ENCODE results near the gene TRIO. TPM values are rescaled to one million over a fixed set of nuclear protein-coding genes. Genes with fewer than 3 reads are reported as not detected.
A peak's percentile ranks its signal among the peaks of the same experiment; 100 is the strongest.

TRIO gene
- total and polyA plus RNA-seq, 2 donors (not counting 1 experiment from before 2014, with no cell fraction given): 134 to 281 TPM

DNA sequence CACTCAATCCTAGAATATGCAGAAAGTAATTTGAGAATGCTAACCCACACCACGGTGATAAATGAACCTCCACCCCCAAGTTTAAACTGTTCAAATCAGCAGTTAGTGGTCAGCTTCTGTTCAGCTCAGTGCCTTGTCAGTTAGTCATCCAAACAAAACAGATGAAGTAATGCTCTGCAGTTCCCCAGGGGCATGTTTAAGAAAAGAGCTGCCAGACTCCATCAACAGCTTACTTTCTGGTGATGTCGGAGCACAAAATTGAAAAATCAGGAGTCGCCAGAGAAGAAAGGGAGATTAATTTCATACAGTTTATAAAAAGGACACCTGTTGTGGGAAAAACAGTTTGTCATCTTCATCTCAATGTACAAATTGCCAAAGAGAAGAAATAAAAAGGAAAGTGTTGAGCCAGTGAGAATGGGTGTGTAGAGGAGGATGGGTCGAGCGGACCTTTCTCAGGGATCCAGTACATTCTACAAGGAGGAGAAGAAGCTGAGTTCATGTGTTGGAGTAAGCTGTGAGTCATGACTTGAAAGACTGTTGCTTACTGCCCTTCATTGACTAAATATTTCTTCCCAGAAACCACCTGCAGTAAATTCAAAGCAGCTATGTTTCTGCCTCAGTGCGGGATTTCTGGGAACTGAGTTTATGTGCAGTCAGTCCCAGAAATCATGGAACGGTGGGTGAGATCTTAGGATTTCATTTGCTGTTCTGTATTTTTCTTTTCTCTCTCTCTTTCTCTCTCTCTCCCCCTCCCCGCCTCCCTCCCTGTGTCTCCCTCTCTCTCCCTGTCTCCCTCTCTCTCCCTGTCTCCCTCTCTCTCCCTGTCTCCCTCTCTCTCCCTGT, 13.7 kb downstream of the TRIO start:
- Histone ChIP-seq H3K4me2 (ENCODE audit: extremely low read depth, insufficient read depth, low read length) (peak overlapping the region; percentile 74), H4K20me1 (ENCODE audit: control insufficient read depth, extremely low read depth, insufficient read depth, low read length) (no peaks in the 10 kb centered on the region), H3K4me1 (ENCODE audit: control insufficient read depth, extremely low read depth, insufficient read depth, low read length) (peaks cover 46% of the 10 kb centered on the region), H3K9ac (ENCODE audit: insufficient read depth, low read length) (peak overlapping the region; percentile 54), H3K4me3 (replicated peaks in 1 of 4; ENCODE audit: control extremely low read depth in 1 of 4, insufficient read depth in 1 of 4, low read depth in 3 of 4, low read length in 4 of 4) (peak overlapping the region; percentile 5 to 65 (median 37)), H3K9me3 (ENCODE audit: control insufficient read depth, insufficient read depth, low read depth, low read length) (no peaks in the 10 kb centered on the region), H3K36me3 (ENCODE audit: control insufficient read depth, insufficient read depth, low read length) (no peaks in the 10 kb centered on the region), H3K27ac (ENCODE audit: insufficient read depth, low read length) (peak overlapping the region; percentile 88), H3K79me2 (ENCODE audit: control insufficient read depth, insufficient read depth, low read length) (peaks cover 92% of the 10 kb centered on the region), H3K27me3 (ENCODE audit: control insufficient read depth, insufficient read depth, low read length) (no peaks in the 10 kb centered on the region), H2AFZ (ENCODE audit: low read length) (no peak overlapping the region)
- TF ChIP-seq, protein P1, sequence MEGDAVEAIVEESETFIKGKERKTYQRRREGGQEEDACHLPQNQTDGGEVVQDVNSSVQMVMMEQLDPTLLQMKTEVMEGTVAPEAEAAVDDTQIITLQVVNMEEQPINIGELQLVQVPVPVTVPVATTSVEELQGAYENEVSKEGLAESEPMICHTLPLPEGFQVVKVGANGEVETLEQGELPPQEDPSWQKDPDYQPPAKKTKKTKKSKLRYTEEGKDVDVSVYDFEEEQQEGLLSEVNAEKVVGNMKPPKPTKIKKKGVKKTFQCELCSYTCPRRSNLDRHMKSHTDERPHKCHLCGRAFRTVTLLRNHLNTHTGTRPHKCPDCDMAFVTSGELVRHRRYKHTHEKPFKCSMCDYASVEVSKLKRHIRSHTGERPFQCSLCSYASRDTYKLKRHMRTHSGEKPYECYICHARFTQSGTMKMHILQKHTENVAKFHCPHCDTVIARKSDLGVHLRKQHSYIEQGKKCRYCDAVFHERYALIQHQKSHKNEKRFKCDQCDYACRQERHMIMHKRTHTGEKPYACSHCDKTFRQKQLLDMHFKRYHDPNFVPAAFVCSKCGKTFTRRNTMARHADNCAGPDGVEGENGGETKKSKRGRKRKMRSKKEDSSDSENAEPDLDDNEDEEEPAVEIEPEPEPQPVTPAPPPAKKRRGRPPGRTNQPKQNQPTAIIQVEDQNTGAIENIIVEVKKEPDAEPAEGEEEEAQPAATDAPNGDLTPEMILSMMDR (conservative IDR thresholded peaks at IDR 0.05 in 1 of 2, IDR thresholded peaks at IDR 0.05 in 1 of 2; ENCODE audit: low read depth in 1 of 2, low read length in 2 of 2): no peak
- TF ChIP-seq EZH2 (IDR thresholded peaks at IDR 0.05; ENCODE audit: low read length, missing control alignments): no peak
- peak; percentile 99 for DNase-seq (ENCODE audit: low read depth in 2 of 2)

DNA sequence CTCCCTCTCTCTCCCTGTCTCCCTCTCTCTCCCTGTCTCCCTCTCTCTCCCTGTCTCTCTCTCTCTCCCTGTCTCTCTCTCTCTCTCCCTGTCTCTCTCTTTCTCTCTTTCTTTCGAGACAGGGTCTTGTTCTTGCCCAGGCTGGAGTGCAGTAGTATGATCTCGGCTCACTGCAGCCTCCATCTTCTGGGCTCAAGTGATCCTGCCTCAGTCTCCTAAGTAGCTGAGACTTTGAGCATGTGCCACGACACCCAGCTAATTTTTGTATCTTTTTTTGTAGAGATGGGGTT, 14.3 kb downstream of the TRIO start:
- peak overlapping the region; percentile 74 for H3K4me2 ChIP-seq (ENCODE audit: extremely low read depth, insufficient read depth, low read length)
- no peak for DNase-seq (ENCODE audit: low read depth in 2 of 2)
- H3K4me1 ChIP-seq (ENCODE audit: control insufficient read depth, extremely low read depth, insufficient read depth, low read length): peaks cover 46% of the 10 kb centered on the region
- no peaks in the 10 kb centered on the region for H3K36me3 ChIP-seq (ENCODE audit: control insufficient read depth, insufficient read depth, low read length)
- no peaks in the 10 kb centered on the region for H4K20me1 ChIP-seq (ENCODE audit: control insufficient read depth, extremely low read depth, insufficient read depth, low read length)
- H3K9ac ChIP-seq (ENCODE audit: insufficient read depth, low read length): peak overlapping the region; percentile 54
- no peaks in the 10 kb centered on the region for H3K27me3 ChIP-seq (ENCODE audit: control insufficient read depth, insufficient read depth, low read length)
- H3K79me2 ChIP-seq (ENCODE audit: control insufficient read depth, insufficient read depth, low read length): peaks cover 93% of the 10 kb centered on the region
- H3K9me3 ChIP-seq (ENCODE audit: control insufficient read depth, insufficient read depth, low read depth, low read length): no peaks in the 10 kb centered on the region
- H3K27ac ChIP-seq (ENCODE audit: insufficient read depth, low read length): peak overlapping the region; percentile 88
- H3K4me3 ChIP-seq (replicated peaks in 1 of 4; ENCODE audit: control extremely low read depth in 1 of 4, insufficient read depth in 1 of 4, low read depth in 3 of 4, low read length in 4 of 4): peak overlapping the region; percentile 1 to 47 (median 16)
- no peak for TF ChIP-seq EZH2 (IDR thresholded peaks at IDR 0.05; ENCODE audit: low read length, missing control alignments)
- TF ChIP-seq, protein P1 (conservative IDR thresholded peaks at IDR 0.05 in 1 of 2, IDR thresholded peaks at IDR 0.05 in 1 of 2; ENCODE audit: low read depth in 1 of 2, low read length in 2 of 2): no peak
- H2AFZ ChIP-seq (ENCODE audit: low read length): no peak overlapping the region

DNA sequence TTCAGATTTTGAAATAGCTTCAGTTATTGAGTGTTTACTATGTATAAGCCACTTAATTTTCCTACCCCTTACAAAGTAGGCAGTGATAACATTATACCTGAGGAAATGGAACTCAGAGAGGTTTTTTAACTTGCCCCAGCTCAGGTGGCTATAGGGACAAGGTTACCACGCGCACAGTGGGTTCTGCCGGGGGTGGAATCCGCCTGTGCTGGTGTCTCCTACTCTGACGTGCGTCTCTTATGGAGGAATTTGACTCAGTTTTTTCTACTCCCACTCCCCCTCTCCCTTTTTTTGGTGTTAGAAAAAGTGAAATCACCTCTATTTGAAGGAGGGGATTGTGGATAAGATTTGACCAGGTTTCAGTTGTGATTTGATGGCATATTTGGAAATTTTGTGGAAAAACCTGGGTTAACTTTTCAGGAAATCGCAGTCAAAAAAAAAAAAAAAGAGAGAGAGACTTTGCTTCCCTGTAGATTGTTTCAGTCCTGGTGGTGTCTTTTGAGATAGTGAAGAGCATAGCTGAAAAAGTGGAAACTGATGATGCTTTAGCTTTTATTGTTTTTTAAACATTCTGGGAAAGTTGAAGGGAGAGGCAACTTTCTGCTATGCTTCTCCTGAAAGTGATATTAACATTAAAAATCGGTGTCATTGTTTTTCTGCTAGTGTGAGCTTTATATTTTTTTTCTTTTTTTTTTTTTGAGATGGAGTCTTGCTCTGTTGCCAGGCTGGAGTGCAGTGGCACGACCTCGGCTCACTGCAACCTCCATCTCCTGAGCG, 15.9 kb downstream of the TRIO start:
- H3K9ac ChIP-seq (ENCODE audit: insufficient read depth, low read length): no peak overlapping the region
- no peak for TF ChIP-seq EZH2 (IDR thresholded peaks at IDR 0.05; ENCODE audit: low read length, missing control alignments)
- TF ChIP-seq, protein P1 (conservative IDR thresholded peaks at IDR 0.05 in 1 of 2, IDR thresholded peaks at IDR 0.05 in 1 of 2; ENCODE audit: low read depth in 1 of 2, low read length in 2 of 2): no peak
- peak overlapping the region; percentile 88 for H3K27ac ChIP-seq (ENCODE audit: insufficient read depth, low read length)
- no peaks in the 10 kb centered on the region for H3K36me3 ChIP-seq (ENCODE audit: control insufficient read depth, insufficient read depth, low read length)
- peaks cover 93% of the 10 kb centered on the region for H3K79me2 ChIP-seq (ENCODE audit: control insufficient read depth, insufficient read depth, low read length)
- H3K27me3 ChIP-seq (ENCODE audit: control insufficient read depth, insufficient read depth, low read length): no peaks in the 10 kb centered on the region
- H4K20me1 ChIP-seq (ENCODE audit: control insufficient read depth, extremely low read depth, insufficient read depth, low read length): peaks cover 2% of the 10 kb centered on the region
- no peak overlapping the region for H3K4me2 ChIP-seq (ENCODE audit: extremely low read depth, insufficient read depth, low read length)
- H3K9me3 ChIP-seq (ENCODE audit: control insufficient read depth, insufficient read depth, low read depth, low read length): no peaks in the 10 kb centered on the region
- DNase-seq (ENCODE audit: low read depth in 2 of 2): no peak
- no peak overlapping the region for H2AFZ ChIP-seq (ENCODE audit: low read length)
- H3K4me1 ChIP-seq (ENCODE audit: control insufficient read depth, extremely low read depth, insufficient read depth, low read length): peaks cover 38% of the 10 kb centered on the region
- no peak overlapping the region for H3K4me3 ChIP-seq (replicated peaks in 1 of 4; ENCODE audit: control extremely low read depth in 1 of 4, insufficient read depth in 1 of 4, low read depth in 3 of 4, low read length in 4 of 4)
